ENCODE measurements around the gene ZNF555.
"Not testable (repeated sequence)": the region's sequence is repeated elsewhere in the genome, so short reads cannot be mapped to it uniquely, and the experiment has no call there.

ZNF555 gene

GRCh38 chr19:2867025-2867991 lies 26.0 kb downstream of the ZNF555 start, which contains the start of gene ZNF556:
Gene ZNF556, plus strand, starts transcription at chr19:2867335. Its CDS starts 87 bp downstream, at chr19:2867422.
- H3K27ac ChIP-seq, result peak within 1 kb of the TSS; percentile 48
- TF ChIP-seq CTCF (conservative IDR thresholded peaks at IDR 0.05), result no peak

GRCh38 chr19:2869618-2870017 lies 28.3 kb downstream of the ZNF555 start:
- no peak for TF ChIP-seq CTCF (conservative IDR thresholded peaks at IDR 0.05)

DNA sequence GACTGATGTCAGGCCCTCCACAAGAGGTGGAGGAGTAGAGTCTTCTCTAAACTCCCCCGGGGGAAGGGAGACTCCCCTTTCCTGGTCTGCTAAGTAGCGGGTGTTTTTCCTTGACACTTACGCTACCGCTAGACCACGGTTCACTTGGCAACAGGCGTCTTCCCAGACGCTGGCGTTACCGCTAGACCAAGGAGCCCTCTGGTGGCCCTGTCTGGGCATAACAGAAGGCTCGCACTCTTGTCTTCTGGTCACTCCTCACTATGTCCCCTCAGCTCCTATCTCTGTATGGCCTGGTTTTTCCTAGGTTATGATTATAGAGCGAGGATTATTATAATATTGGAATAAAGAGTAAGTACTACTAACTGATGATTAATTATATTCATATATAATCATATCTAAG lies 30.9 kb downstream of the ZNF555 start:
- not testable (repeated sequence) for H3K27ac ChIP-seq
- TF ChIP-seq CTCF (conservative IDR thresholded peaks at IDR 0.05), result peak; percentile 25; the same call in 1 of the 2 replicates

More at GRCh38 chr19:2869618-2870017, 28.3 kb downstream of the ZNF555 start:
- no peak overlapping the region for H3K27ac ChIP-seq

DNA sequence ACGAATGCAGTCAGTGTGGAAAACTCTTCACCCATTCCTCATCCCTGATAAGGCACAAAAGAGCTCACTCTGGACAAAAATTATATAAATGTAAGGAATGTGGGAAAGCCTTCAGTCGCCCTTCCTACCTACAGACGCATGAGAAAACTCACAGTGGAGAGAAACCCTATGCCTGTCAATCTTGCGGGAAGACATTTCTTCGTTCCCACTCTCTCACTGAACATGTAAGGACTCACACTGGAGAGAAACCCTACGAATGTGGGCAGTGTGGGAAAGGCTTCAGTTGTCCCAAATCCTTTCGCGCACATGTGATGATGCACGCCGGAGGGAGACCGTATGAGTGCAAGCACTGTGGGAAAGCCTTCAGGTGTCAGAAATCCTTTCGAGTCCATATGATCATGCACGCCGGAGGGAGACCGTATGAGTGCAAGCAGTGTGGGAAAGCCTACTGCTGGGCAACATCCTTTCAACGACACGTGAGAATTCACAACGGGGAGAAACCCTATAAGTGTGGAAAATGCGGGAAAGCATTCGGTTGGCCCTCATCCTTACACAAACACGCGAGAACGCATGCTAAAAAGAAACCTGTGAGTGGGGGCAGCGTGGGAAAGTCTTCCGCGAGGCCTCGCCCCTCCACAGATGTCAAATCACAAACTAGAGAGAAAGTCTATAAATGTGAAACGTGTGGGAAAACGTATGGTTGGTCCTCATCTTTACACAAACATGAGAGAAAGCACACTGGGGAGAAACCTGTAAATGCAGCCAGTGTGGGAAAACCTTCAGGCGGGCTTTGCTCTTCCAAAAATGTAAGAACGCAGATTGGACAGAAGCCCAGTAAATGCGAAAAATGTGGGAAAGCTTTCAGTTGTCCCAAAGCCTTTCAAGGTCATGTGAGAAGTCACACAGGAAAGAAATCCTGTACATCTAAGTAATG lies 36.4 kb downstream of the ZNF555 start:
- no peak for TF ChIP-seq CTCF (conservative IDR thresholded peaks at IDR 0.05)
- H3K27ac ChIP-seq, result no peak overlapping the region

GRCh38 chr19:2883686-2884439 lies 42.6 kb downstream of the ZNF555 start:
- TF ChIP-seq CTCF (conservative IDR thresholded peaks at IDR 0.05), result no peak

DNA sequence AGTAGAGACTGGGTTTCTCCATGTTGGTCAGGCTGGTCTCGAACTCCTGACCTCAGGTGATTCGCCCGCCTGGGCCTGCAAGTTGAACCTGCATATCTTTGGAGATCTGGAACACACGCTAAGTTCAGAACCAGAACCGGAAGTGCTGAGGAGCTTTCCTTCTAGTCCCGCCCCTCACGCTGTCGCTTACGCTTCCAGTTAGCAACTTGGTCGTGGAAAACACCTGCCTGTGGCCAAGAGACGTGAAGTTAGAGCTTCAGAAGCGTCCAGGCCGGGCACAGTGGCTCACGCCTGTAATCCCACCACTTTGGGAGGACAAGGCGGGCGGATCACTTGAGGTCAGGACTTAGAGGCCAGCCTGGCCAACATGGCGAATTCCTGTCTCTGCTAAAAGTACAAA lies 44.5 kb downstream of the ZNF555 start:
- H3K27ac ChIP-seq, result no peak overlapping the region
- no peak for TF ChIP-seq CTCF (conservative IDR thresholded peaks at IDR 0.05)

More at GRCh38 chr19:2883686-2884439, 42.6 kb downstream of the ZNF555 start:
- H3K27ac ChIP-seq, result no peak overlapping the region

Measured in VCaP (cell line).